ENCODE results near the gene GNAO1. TPM values are rescaled to one million over a fixed set of nuclear protein-coding genes. Genes with fewer than 3 reads are reported as not detected.

GNAO1 gene
- polyA plus RNA-seq, 1 donor from 2014 or later = 31.5 TPM

DNA sequence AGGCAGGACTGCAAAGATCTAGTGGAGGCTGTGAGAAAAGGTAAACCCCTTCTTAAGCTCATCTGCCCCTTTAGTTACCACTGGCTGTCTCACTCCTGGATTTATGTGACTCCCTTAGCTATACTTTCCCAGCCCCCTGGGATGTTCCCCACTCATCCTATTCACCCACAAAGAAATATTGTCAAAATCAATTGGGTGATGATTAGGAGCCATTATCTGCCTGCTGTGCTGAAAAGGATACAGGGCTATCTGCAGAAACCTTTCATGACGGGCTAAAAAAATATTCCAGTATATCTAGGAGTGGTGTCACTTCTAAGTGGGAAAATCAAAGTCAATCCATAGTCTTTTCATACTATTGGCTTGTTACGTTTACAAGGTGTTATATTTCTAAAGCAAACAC lies 8.0 kb upstream of the GNAO1 start:
- H3K27me3 ChIP-seq (ENCODE audit: insufficient read depth, low read depth, low read length) = peaks cover under 1% of the 10 kb centered on the region
- no peaks in the 10 kb centered on the region for H4K20me1 ChIP-seq (ENCODE audit: insufficient read depth)
- H3K4me3 ChIP-seq (ENCODE audit: low read length) = no peak overlapping the region
- no peak overlapping the region for H3K4me2 ChIP-seq (ENCODE audit: low read length)
- peak; percentile 84 for TF ChIP-seq POLR2AphosphoS5 (IDR thresholded peaks at IDR 0.05)
- TF ChIP-seq EZH2 (IDR thresholded peaks at IDR 0.05; ENCODE audit: borderline replicate concordance, insufficient read depth, low read length, poor library complexity, severe bottlenecking) = no peak
- peak; percentile 41 for TF ChIP-seq EP300 (conservative IDR thresholded peaks at IDR 0.05; ENCODE audit: poor library complexity, severe bottlenecking)
- TF ChIP-seq, protein P1, sequence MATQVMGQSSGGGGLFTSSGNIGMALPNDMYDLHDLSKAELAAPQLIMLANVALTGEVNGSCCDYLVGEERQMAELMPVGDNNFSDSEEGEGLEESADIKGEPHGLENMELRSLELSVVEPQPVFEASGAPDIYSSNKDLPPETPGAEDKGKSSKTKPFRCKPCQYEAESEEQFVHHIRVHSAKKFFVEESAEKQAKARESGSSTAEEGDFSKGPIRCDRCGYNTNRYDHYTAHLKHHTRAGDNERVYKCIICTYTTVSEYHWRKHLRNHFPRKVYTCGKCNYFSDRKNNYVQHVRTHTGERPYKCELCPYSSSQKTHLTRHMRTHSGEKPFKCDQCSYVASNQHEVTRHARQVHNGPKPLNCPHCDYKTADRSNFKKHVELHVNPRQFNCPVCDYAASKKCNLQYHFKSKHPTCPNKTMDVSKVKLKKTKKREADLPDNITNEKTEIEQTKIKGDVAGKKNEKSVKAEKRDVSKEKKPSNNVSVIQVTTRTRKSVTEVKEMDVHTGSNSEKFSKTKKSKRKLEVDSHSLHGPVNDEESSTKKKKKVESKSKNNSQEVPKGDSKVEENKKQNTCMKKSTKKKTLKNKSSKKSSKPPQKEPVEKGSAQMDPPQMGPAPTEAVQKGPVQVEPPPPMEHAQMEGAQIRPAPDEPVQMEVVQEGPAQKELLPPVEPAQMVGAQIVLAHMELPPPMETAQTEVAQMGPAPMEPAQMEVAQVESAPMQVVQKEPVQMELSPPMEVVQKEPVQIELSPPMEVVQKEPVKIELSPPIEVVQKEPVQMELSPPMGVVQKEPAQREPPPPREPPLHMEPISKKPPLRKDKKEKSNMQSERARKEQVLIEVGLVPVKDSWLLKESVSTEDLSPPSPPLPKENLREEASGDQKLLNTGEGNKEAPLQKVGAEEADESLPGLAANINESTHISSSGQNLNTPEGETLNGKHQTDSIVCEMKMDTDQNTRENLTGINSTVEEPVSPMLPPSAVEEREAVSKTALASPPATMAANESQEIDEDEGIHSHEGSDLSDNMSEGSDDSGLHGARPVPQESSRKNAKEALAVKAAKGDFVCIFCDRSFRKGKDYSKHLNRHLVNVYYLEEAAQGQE (IDR thresholded peaks at IDR 0.05; ENCODE audit: borderline replicate concordance) = peak; percentile 73
- H2AFZ ChIP-seq (ENCODE audit: low read depth, low read length) = no peak overlapping the region
- no peak overlapping the region for H3K9ac ChIP-seq (ENCODE audit: low read length)
- H3K9me2 ChIP-seq (ENCODE audit: insufficient read depth, low read length) = no peaks in the 10 kb centered on the region
- no peaks in the 10 kb centered on the region for H3K9me3 ChIP-seq (ENCODE audit: low read length)
- no peaks in the 10 kb centered on the region for H3F3A ChIP-seq (ENCODE audit: insufficient read depth, low read length, poor library complexity, severe bottlenecking)
- no peaks in the 10 kb centered on the region for H3K79me2 ChIP-seq (replicated peaks; ENCODE audit: insufficient read depth, low read length)
- H3K36me3 ChIP-seq (ENCODE audit: insufficient read depth, low read length) = no peaks in the 10 kb centered on the region
- H3K27ac ChIP-seq (ENCODE audit: low read length) = no peak overlapping the region

- Histone ChIP-seq H3K9ac (ENCODE audit: low read length) (peak overlapping the region; percentile 91), H3K79me2 (replicated peaks; ENCODE audit: insufficient read depth, low read length) (peaks cover 34% of the 10 kb centered on the region), H3K4me3 (ENCODE audit: low read length) (peak overlapping the region; percentile 81), H3K4me2 (ENCODE audit: low read length) (peak overlapping the region; percentile 60), H2AFZ (ENCODE audit: low read depth, low read length) (no peak overlapping the region), H3K27ac (ENCODE audit: low read length) (peak overlapping the region; percentile 89), H4K20me1 (ENCODE audit: insufficient read depth) (no peaks in the 10 kb centered on the region), H3F3A (ENCODE audit: insufficient read depth, low read length, poor library complexity, severe bottlenecking) (no peaks in the 10 kb centered on the region), H3K27me3 (ENCODE audit: insufficient read depth, low read depth, low read length) (peaks cover 12% of the 10 kb centered on the region), H3K36me3 (ENCODE audit: insufficient read depth, low read length) (no peaks in the 10 kb centered on the region), H3K9me3 (ENCODE audit: low read length) (no peaks in the 10 kb centered on the region), H3K9me2 (ENCODE audit: insufficient read depth, low read length) (no peaks in the 10 kb centered on the region)
- TF ChIP-seq TAF1 (IDR thresholded peaks at IDR 0.05; ENCODE audit: low read depth) (no peak), MXI1 (conservative IDR thresholded peaks at IDR 0.05; ENCODE audit: poor library complexity, severe bottlenecking) (peak; percentile 19)
Measured at GRCh38 chr16:56190048-56190676, 1.1 kb upstream of the GNAO1 start.

GRCh38 chr16:56190677-56191155 lies 573 bp upstream of the GNAO1 start:
- H3K9ac ChIP-seq (ENCODE audit: low read length) = peak overlapping the region; percentile 91
- H3K27ac ChIP-seq (ENCODE audit: low read length) = peak overlapping the region; percentile 89
- no peaks in the 10 kb centered on the region for H3K9me3 ChIP-seq (ENCODE audit: low read length)
- H3K79me2 ChIP-seq (replicated peaks; ENCODE audit: insufficient read depth, low read length) = peaks cover 40% of the 10 kb centered on the region
- H3K4me2 ChIP-seq (ENCODE audit: low read length) = peak overlapping the region; percentile 60
- peak overlapping the region; percentile 89 for H2AFZ ChIP-seq (ENCODE audit: low read depth, low read length)
- peak overlapping the region; percentile 81 for H3K4me3 ChIP-seq (ENCODE audit: low read length)
- peaks cover 12% of the 10 kb centered on the region for H3K27me3 ChIP-seq (ENCODE audit: insufficient read depth, low read depth, low read length)
- no peaks in the 10 kb centered on the region for H3K9me2 ChIP-seq (ENCODE audit: insufficient read depth, low read length)
- H3F3A ChIP-seq (ENCODE audit: insufficient read depth, low read length, poor library complexity, severe bottlenecking) = no peaks in the 10 kb centered on the region
- no peaks in the 10 kb centered on the region for H4K20me1 ChIP-seq (ENCODE audit: insufficient read depth)
- no peaks in the 10 kb centered on the region for H3K36me3 ChIP-seq (ENCODE audit: insufficient read depth, low read length)
- TF ChIP-seq RAD21 (conservative IDR thresholded peaks at IDR 0.05) (peak; percentile 53), EP300 (conservative IDR thresholded peaks at IDR 0.05; ENCODE audit: poor library complexity, severe bottlenecking) (peak; percentile 13), SMC3 (conservative IDR thresholded peaks at IDR 0.05; ENCODE audit: poor library complexity) (peak; percentile 35), TAF1 (IDR thresholded peaks at IDR 0.05; ENCODE audit: low read depth) (no peak), POLR2AphosphoS5 (IDR thresholded peaks at IDR 0.05) (peak; percentile 15), MXI1 (conservative IDR thresholded peaks at IDR 0.05; ENCODE audit: poor library complexity, severe bottlenecking) (no peak), EZH2 (IDR thresholded peaks at IDR 0.05; ENCODE audit: borderline replicate concordance, insufficient read depth, low read length, poor library complexity, severe bottlenecking) (no peak)
- TF ChIP-seq, protein P1 (IDR thresholded peaks at IDR 0.05; ENCODE audit: borderline replicate concordance) = peak; percentile 41
- TF ChIP-seq, protein P2, sequence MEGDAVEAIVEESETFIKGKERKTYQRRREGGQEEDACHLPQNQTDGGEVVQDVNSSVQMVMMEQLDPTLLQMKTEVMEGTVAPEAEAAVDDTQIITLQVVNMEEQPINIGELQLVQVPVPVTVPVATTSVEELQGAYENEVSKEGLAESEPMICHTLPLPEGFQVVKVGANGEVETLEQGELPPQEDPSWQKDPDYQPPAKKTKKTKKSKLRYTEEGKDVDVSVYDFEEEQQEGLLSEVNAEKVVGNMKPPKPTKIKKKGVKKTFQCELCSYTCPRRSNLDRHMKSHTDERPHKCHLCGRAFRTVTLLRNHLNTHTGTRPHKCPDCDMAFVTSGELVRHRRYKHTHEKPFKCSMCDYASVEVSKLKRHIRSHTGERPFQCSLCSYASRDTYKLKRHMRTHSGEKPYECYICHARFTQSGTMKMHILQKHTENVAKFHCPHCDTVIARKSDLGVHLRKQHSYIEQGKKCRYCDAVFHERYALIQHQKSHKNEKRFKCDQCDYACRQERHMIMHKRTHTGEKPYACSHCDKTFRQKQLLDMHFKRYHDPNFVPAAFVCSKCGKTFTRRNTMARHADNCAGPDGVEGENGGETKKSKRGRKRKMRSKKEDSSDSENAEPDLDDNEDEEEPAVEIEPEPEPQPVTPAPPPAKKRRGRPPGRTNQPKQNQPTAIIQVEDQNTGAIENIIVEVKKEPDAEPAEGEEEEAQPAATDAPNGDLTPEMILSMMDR (IDR thresholded peaks at IDR 0.05; ENCODE audit: poor library complexity, severe bottlenecking) = no peak
